NCI-H2081 (cell line): ENCODE data around the gene MIER2.
A peak's percentile ranks its signal among the peaks of the same experiment; 100 is the strongest.
"Not testable (repeated sequence)": the region's sequence is repeated elsewhere in the genome, so short reads cannot be mapped to it uniquely, and the experiment has no call there.

Experiments
- DNase-seq, 2 experiments: peaks; one replicate each; lab custom pipeline; 2025; lab: John Stamatoyannopoulos, UW

The MIER2 gene

GRCh38 chr19:359653-359925, 15.0 kb upstream of the MIER2 start:
- DNase-seq: no peak

- not testable (repeated sequence) for DNase-seq
These were observed 10.9 kb upstream of the MIER2 start for GRCh38 chr19:355536-355935.

GRCh38 chr19:355134-355533, 10.5 kb upstream of the MIER2 start:
- DNase-seq: no peak

- no peak for DNase-seq
These were observed 7.5 kb upstream of the MIER2 start for GRCh38 chr19:351976-352625.

- DNase-seq: no peak
These were observed 3.6 kb upstream of the MIER2 start for GRCh38 chr19:347946-348861.

- no peak for DNase-seq
These were observed 804 bp upstream of the MIER2 start for GRCh38 chr19:345320-345879.

- DNase-seq: peak in 1 of 2 experiments; percentile 35
These were observed 513 bp downstream of the MIER2 start for GRCh38 chr19:343941-344624.

GRCh38 chr19:343451-343931, 1.1 kb downstream of the MIER2 start:
- DNase-seq: no peak

GRCh38 chr19:342801-343421, 1.7 kb downstream of the MIER2 start:
- no peak for DNase-seq

GRCh38 chr19:342128-342455, 2.5 kb downstream of the MIER2 start:
- DNase-seq: no peak

GRCh38 chr19:341386-342127, 3.0 kb downstream of the MIER2 start:
- no peak for DNase-seq

GRCh38 chr19:340620-341385, 3.8 kb downstream of the MIER2 start:
- DNase-seq: no peak

- no peak for DNase-seq
These were observed 5.2 kb downstream of the MIER2 start for GRCh38 chr19:339262-339887.

- DNase-seq: no peak
These were observed 6.2 kb downstream of the MIER2 start for GRCh38 chr19:338421-338820.

- no peak for DNase-seq
These were observed 8.5 kb downstream of the MIER2 start for GRCh38 chr19:336067-336614.

- no peak for DNase-seq
These were observed 9.0 kb downstream of the MIER2 start for GRCh38 chr19:335486-336066.

GRCh38 chr19:335072-335471, 9.5 kb downstream of the MIER2 start:
- no peak for DNase-seq

GRCh38 chr19:334296-335071, 10.1 kb downstream of the MIER2 start:
- DNase-seq: no peak

- DNase-seq: no peak
These were observed 14.1 kb downstream of the MIER2 start for GRCh38 chr19:330503-330902.
